Gastrocnemius medialis (tissue), 4 donors: ENCODE data around the gene EAF2.

Experiments
- POLR2A ChIP-seq, 2 donors: fragments of 450-650 bp; IDR thresholded peaks; one replicate each; pipeline ENCODE4 v1.6.1; 2017; ENCODE audit warnings: antibody characterized with exemption in 2 of 2, mild to moderate bottlenecking in 2 of 2, moderate library complexity in 2 of 2
- TF ChIP-seq, protein P1 (sequence below), 5 experiments: fragments of 450-650 bp in 3 of 5; fragments of 200-600 bp in 2 of 5; sonication (generic) in 2 of 5; IDR thresholded peaks in 4 of 5; conservative IDR thresholded peaks in 1 of 5; 1 replicate in 4 of 5; 2 replicates in 1 of 5; pipeline ENCODE4 v1.5.1; 2016 to 2019; ENCODE audit warnings: antibody characterized with exemption in 5 of 5, mild to moderate bottlenecking in 3 of 5, moderate library complexity in 3 of 5

DNA sequence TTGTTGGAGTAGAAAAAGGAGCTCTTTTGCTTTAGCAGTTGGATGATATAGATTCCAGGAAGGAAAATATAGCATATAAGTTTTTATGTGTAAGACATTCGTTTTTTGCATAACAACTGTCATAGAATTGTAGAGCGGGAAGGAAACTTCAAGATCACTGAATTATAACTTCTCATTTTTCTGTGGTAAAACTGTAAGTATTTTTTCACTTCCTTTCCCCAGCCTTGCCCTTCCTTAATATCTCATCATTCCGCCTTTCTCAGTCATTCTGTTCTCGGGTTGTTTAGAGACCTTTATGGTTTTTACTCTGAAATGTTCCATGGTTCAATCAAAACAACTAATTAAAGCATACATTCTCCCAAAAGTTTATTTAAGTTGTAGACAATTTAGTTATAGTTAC lies 1.1 kb downstream of the EAF2 start:
- TF ChIP-seq, protein P1, sequence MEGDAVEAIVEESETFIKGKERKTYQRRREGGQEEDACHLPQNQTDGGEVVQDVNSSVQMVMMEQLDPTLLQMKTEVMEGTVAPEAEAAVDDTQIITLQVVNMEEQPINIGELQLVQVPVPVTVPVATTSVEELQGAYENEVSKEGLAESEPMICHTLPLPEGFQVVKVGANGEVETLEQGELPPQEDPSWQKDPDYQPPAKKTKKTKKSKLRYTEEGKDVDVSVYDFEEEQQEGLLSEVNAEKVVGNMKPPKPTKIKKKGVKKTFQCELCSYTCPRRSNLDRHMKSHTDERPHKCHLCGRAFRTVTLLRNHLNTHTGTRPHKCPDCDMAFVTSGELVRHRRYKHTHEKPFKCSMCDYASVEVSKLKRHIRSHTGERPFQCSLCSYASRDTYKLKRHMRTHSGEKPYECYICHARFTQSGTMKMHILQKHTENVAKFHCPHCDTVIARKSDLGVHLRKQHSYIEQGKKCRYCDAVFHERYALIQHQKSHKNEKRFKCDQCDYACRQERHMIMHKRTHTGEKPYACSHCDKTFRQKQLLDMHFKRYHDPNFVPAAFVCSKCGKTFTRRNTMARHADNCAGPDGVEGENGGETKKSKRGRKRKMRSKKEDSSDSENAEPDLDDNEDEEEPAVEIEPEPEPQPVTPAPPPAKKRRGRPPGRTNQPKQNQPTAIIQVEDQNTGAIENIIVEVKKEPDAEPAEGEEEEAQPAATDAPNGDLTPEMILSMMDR (IDR thresholded peaks at IDR 0.05 in 4 of 5, conservative IDR thresholded peaks at IDR 0.05 in 1 of 5) = no peak
- no peak for TF ChIP-seq POLR2A (IDR thresholded peaks at IDR 0.05)
